A673 (cell line): Measurements from ENCODE around the gene GAD2. TPM values are rescaled to one million over a fixed set of nuclear protein-coding genes. Genes with fewer than 3 reads are reported as not detected.
A peak's percentile ranks its signal among the peaks of the same experiment; 100 is the strongest.

Experiments used
- BruUV-seq: library from RNA; stranded (reverse); fragments of 400-500 nt; replicated peaks from 2 replicates; lab custom pipeline; 2021; lab: Mats Ljungman, UMichigan
- CTCF ChIA-PET: fragments of 300-600 bp; sonication (Branson Sonifier 250); formaldehyde crosslinking; loops from one replicate; lab custom pipeline; 2022; ENCODE audit warnings: antibody characterized with exemption; lab: Charles Lee
- POLR2A ChIA-PET: fragments of 300-600 bp; sonication (Branson Sonifier 250); formaldehyde crosslinking; loops from one replicate; lab custom pipeline; 2022; ENCODE audit warnings: antibody characterized with exemption; ENCODE audit not compliant: low non-redundant PET; lab: Charles Lee
- DNase-seq: peaks from one replicate; pipeline ENCODE4 v3.0.0-alpha.2; 2015; ENCODE audit warnings: low spot score
- H3K27ac ChIP-seq: fragments of 200-600 bp; sonication (generic); 2 replicates; pipeline ENCODE4 v1.5.1; 2016; ENCODE audit warnings: mixed run types, low read depth, mild to moderate bottlenecking, mixed read lengths, antibody characterized with exemption, low read length; ENCODE audit not compliant: poor library complexity, severe bottlenecking
- H3K27me3 ChIP-seq: fragments of 200-600 bp; sonication (generic); replicated peaks from 2 replicates; pipeline ENCODE4 v1.6.1; 2017; ENCODE audit warnings: mixed run types, low read depth, mild to moderate bottlenecking, mixed read lengths, antibody characterized with exemption, low read length; ENCODE audit not compliant: insufficient read depth, poor library complexity
- H3K36me3 ChIP-seq: fragments of 200-600 bp; sonication (generic); 2 replicates; pipeline ENCODE4 v1.6.1; 2016; ENCODE audit warnings: mixed run types, mild to moderate bottlenecking, mixed read lengths, antibody characterized with exemption, low read length; ENCODE audit not compliant: insufficient read depth, poor library complexity, severe bottlenecking
- H3K4me1 ChIP-seq: fragments of 200-600 bp; sonication (generic); 2 replicates; pipeline ENCODE4 v1.6.1; 2017; ENCODE audit warnings: mixed run types, mild to moderate bottlenecking, mixed read lengths, antibody characterized with exemption, low read length; ENCODE audit not compliant: insufficient read depth, poor library complexity, severe bottlenecking
- H3K4me3 ChIP-seq: fragments of 200-600 bp; sonication (generic); 2 replicates; pipeline ENCODE4 v1.5.1; 2016; ENCODE audit warnings: low read depth, mixed run types, mild to moderate bottlenecking, mixed read lengths, low read length; ENCODE audit not compliant: poor library complexity, severe bottlenecking
- H3K9me3 ChIP-seq: fragments of 200-600 bp; sonication (generic); 2 replicates; pipeline ENCODE4 v1.6.1; 2016; ENCODE audit warnings: mixed run types, low read depth, mild to moderate bottlenecking, mixed read lengths, antibody characterized with exemption, low read length; ENCODE audit not compliant: poor library complexity, severe bottlenecking
- EZH2 ChIP-seq: fragments of 200-600 bp; sonication (generic); IDR thresholded peaks from 2 replicates; pipeline ENCODE4 v1.6.1; 2017; ENCODE audit warnings: borderline replicate concordance, low read depth, mild to moderate bottlenecking, mixed read lengths, antibody characterized with exemption, low read length; ENCODE audit not compliant: poor library complexity, severe bottlenecking
- intact Hi-C: fragments of 100-400 bp; cut with micrococcal nuclease; formaldehyde crosslinking; loops from one replicate; pipeline ENCODE4 v1.10.0; 2022; ENCODE audit not compliant: unreplicated experiment
- total RNA-seq: library from RNA; stranded (reverse); gene quantifications from 2 replicates; pipeline ENCODE4 v1.2.3, GENCODE V29; 2021
- TF ChIP-seq, protein P1 (sequence below): fragments of 300-800, 200-600 bp; sonication (generic); conservative IDR thresholded peaks from 2 replicates; pipeline ENCODE4 v1.5.1; 2017; ENCODE audit warnings: low read depth, mild to moderate bottlenecking, antibody characterized with exemption, low read length, moderate library complexity, mixed read lengths

Gene GAD2
- total RNA-seq, 1 experiment from 2014 or later: 0.28 TPM

DNA sequence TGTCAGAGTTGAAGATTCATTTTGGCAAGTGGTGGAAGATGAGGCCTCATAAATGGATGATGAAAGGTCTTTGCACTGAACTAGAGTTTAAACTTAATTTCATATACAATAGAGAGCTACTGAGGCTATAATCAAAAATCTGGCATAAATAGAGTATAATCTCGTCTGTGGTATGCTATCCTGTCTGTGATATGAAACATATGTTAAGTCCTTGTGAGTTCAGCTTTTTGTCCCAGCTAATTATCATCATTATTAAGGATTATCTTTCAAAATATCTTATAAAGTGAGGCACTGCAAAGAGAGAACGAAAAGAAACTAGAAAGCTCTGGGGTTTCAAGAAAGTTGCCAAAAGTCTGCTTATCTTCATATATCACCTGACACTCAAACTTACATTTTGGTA lies 83.4 kb downstream of the GAD2 start:
- BruUV-seq: no TSS peak
- Histone ChIP-seq H3K36me3 (no peaks in the 10 kb centered on the region), H3K9me3 (no peaks in the 10 kb centered on the region), H3K27me3 (no peaks in the 10 kb centered on the region), H3K27ac (no peak overlapping the region), H3K4me3 (no peak overlapping the region), H3K4me1 (peaks cover 13% of the 10 kb centered on the region)
- ChIA-PET POLR2A (no interaction called here), CTCF (no interaction called here)
- TF ChIP-seq EZH2: no peak
- TF ChIP-seq, protein P1, sequence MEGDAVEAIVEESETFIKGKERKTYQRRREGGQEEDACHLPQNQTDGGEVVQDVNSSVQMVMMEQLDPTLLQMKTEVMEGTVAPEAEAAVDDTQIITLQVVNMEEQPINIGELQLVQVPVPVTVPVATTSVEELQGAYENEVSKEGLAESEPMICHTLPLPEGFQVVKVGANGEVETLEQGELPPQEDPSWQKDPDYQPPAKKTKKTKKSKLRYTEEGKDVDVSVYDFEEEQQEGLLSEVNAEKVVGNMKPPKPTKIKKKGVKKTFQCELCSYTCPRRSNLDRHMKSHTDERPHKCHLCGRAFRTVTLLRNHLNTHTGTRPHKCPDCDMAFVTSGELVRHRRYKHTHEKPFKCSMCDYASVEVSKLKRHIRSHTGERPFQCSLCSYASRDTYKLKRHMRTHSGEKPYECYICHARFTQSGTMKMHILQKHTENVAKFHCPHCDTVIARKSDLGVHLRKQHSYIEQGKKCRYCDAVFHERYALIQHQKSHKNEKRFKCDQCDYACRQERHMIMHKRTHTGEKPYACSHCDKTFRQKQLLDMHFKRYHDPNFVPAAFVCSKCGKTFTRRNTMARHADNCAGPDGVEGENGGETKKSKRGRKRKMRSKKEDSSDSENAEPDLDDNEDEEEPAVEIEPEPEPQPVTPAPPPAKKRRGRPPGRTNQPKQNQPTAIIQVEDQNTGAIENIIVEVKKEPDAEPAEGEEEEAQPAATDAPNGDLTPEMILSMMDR: no peak
- DNase-seq: no peak
- intact Hi-C loops: no loop called here

DNA sequence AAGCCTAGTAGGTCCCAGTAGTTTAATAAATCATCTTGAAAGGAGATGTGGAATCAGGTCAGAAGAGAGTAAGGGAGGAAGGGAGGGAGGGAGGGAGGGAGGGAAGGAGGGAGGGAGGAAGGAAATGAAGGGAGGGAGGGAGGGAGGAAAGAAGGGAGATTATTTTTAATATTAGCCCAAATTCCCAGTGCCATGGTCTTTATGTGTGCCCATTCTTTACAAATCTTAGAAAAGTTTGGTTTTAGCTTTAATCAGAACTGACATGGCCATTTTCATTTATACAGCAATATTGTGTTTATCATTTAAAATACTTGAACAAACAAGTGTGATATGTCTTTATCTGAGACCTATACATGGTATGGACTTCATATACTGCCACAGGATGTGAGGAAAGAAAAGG lies 86.8 kb downstream of the GAD2 start:
- Histone ChIP-seq H3K36me3 (no peaks in the 10 kb centered on the region), H3K27ac (no peak overlapping the region), H3K9me3 (no peaks in the 10 kb centered on the region), H3K27me3 (peaks cover 3% of the 10 kb centered on the region), H3K4me1 (peaks cover 13% of the 10 kb centered on the region), H3K4me3 (no peak overlapping the region)
- TF ChIP-seq, protein P1: no peak
- no peak for TF ChIP-seq EZH2
- CTCF ChIA-PET: no interaction called here
- no TSS peak for BruUV-seq
- POLR2A ChIA-PET: no interaction called here
- DNase-seq: peak; percentile 17
- intact Hi-C loops: no loop called here

DNA sequence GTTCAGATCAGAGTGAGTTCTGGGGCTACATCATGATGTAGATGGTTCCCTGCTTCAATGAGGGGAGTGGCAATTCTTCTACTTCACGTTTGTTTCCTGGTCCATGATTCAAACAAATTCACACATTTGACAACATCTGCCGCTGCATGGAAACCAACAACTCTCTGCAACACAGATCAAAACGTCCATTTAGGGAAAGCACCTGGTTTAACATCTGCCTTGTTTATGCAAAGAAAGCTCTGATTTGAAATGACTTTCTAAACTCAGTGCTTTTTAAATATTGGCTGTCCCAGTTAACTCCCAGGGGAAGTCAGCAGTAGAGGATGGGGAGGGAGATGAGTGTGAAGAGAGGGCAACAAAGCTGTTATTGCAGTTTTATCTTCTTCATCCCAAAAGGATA lies 93.8 kb downstream of the GAD2 start:
- H3K36me3 ChIP-seq: no peaks in the 10 kb centered on the region
- no peaks in the 10 kb centered on the region for H3K4me1 ChIP-seq
- no peaks in the 10 kb centered on the region for H3K9me3 ChIP-seq
- intact Hi-C loops: no loop called here
- BruUV-seq: no TSS peak
- H3K27ac ChIP-seq: no peak overlapping the region
- TF ChIP-seq, protein P1: no peak
- TF ChIP-seq EZH2: no peak
- CTCF ChIA-PET: no interaction called here
- peaks cover 8% of the 10 kb centered on the region for H3K27me3 ChIP-seq
- no peak overlapping the region for H3K4me3 ChIP-seq
- DNase-seq: no peak
- POLR2A ChIA-PET: no interaction called here
